Endothelial cell of umbilical vein (primary cell): ENCODE data around the gene PTER. TPM values are rescaled to one million over a fixed set of nuclear protein-coding genes. Genes with fewer than 3 reads are reported as not detected.

Experiments used
- BruUV-seq: library from RNA; stranded (reverse); fragments of 400-500 nt; replicated peaks from 2 replicates; lab custom pipeline; 2021; lab: Mats Ljungman, UMichigan
- CTCF ChIA-PET: fragments of 300-600, 350-600 bp; sonication (Branson Sonifier 250); formaldehyde crosslinking; loops from one replicate; lab custom pipeline; 2021; ENCODE audit warnings: antibody characterized with exemption, inconsistent platforms; lab: Charles Lee
- POLR2A ChIA-PET: fragments of 300-600, 350-600 bp; sonication (Branson Sonifier 250); formaldehyde crosslinking; loops from one replicate; lab custom pipeline; 2021; ENCODE audit warnings: antibody characterized with exemption, inconsistent platforms; lab: Charles Lee
- DNase-seq: peaks from one replicate; pipeline ENCODE4 v3.0.0-alpha.2; 2011; ENCODE audit warnings: low read depth, low spot score
- FAIRE-seq: peaks from 2 replicates; lab custom pipeline; 2011; peaks lifted over from hg19 to GRCh38; lab: Jason Lieb, UNC
- H2AFZ ChIP-seq: 2 replicates; pipeline ENCODE4 v1.6.0; 2012; ENCODE audit warnings: low read depth, low read length, control low read depth, inconsistent platforms
- H3K27ac ChIP-seq: 2 replicates; pipeline ENCODE4 v1.5.1; 2011; ENCODE audit warnings: low read depth, mild to moderate bottlenecking, control low read depth, low read length, moderate library complexity; ENCODE audit not compliant: insufficient read depth
- H3K27me3 ChIP-seq, 2 experiments: 2 replicates each; pipeline versions ENCODE4 v1.6.0 to v1.6.1; 2011; ENCODE audit warnings: low read length in 2 of 2, mixed read lengths in 1 of 2; ENCODE audit not compliant: control insufficient read depth in 2 of 2, insufficient read depth in 2 of 2
- H3K36me3 ChIP-seq, 2 experiments: 2 replicates in 1 of 2; 3 replicates in 1 of 2; pipeline ENCODE4 v1.5.1; 2011; ENCODE audit warnings: low read length in 2 of 2, mild to moderate bottlenecking in 1 of 2, moderate library complexity in 1 of 2; ENCODE audit not compliant: control insufficient read depth in 2 of 2, insufficient read depth in 2 of 2; ENCODE audit errors: extremely low read depth in 1 of 2
- H3K4me1 ChIP-seq: 3 replicates; pipeline ENCODE4 v1.5.1; 2011; ENCODE audit warnings: mild to moderate bottlenecking, low read length; ENCODE audit not compliant: control insufficient read depth, insufficient read depth; ENCODE audit errors: extremely low read depth
- H3K4me2 ChIP-seq: 2 replicates; pipeline ENCODE4 v1.6.1; 2011; ENCODE audit warnings: low read length, control low read depth, mixed read lengths; ENCODE audit not compliant: insufficient read depth
- H3K4me3 ChIP-seq, 3 experiments: fragments of 200-600 bp in 1 of 3; sonication (generic), shearing (Covaris generic) in 1 of 3; replicated peaks in 1 of 3; 2 replicates each; pipeline ENCODE4 v1.5.1; 2011 to 2016; ENCODE audit warnings: control low read depth in 3 of 3, low read length in 3 of 3, mild to moderate bottlenecking in 2 of 3, inconsistent platforms in 1 of 3, low read depth in 1 of 3, moderate library complexity in 1 of 3; ENCODE audit not compliant: insufficient read depth in 1 of 3
- H3K79me2 ChIP-seq: 2 replicates; pipeline ENCODE4 v1.6.0; 2012; ENCODE audit warnings: low read length, inconsistent platforms; ENCODE audit not compliant: control insufficient read depth, insufficient read depth
- H3K9ac ChIP-seq: replicated peaks from 2 replicates; pipeline ENCODE3; 2011; ENCODE audit warnings: low read length, control low read depth; ENCODE audit not compliant: insufficient read depth; ENCODE audit errors: extremely low read depth
- H3K9me1 ChIP-seq: replicated peaks from 3 replicates; pipeline ENCODE4 v1.6.0; 2011; ENCODE audit warnings: mild to moderate bottlenecking, low read length; ENCODE audit not compliant: control insufficient read depth, insufficient read depth; ENCODE audit errors: extremely low read depth
- H3K9me3 ChIP-seq: replicated peaks from 2 replicates; pipeline ENCODE4 v1.5.1; 2012; ENCODE audit warnings: low read length, inconsistent platforms; ENCODE audit not compliant: control insufficient read depth, insufficient read depth
- H4K20me1 ChIP-seq: replicated peaks from 2 replicates; pipeline ENCODE3; 2011; ENCODE audit warnings: mild to moderate bottlenecking, low read length; ENCODE audit not compliant: control insufficient read depth, insufficient read depth; ENCODE audit errors: extremely low read depth
- EZH2 ChIP-seq: IDR thresholded peaks from 2 replicates; pipeline ENCODE4 v1.6.1; 2012; ENCODE audit warnings: borderline replicate concordance, low read depth, mild to moderate bottlenecking, moderate library complexity, low read length, inconsistent platforms; ENCODE audit not compliant: severe bottlenecking
- FOS ChIP-seq: IDR thresholded peaks from 2 replicates; pipeline ENCODE4 v1.6.1; 2011; ENCODE audit warnings: mild to moderate bottlenecking, low read length, moderate library complexity, borderline replicate concordance; ENCODE audit not compliant: insufficient read depth
- GATA2 ChIP-seq: IDR thresholded peaks from 2 replicates; pipeline ENCODE4 v1.7.0; 2011; ENCODE audit warnings: low read depth, mild to moderate bottlenecking, moderate library complexity, mixed read lengths, low read length; ENCODE audit not compliant: insufficient read length, insufficient read depth
- JUN ChIP-seq: IDR thresholded peaks from 2 replicates; pipeline ENCODE4 v1.6.1; 2011; ENCODE audit warnings: borderline replicate concordance, low read depth; ENCODE audit not compliant: insufficient read length, insufficient read depth
- MYC ChIP-seq: IDR thresholded peaks from one replicate; pipeline ENCODE4 v1.6.1; 2011; ENCODE audit warnings: mild to moderate bottlenecking, low read depth, low read length
- POLR2A ChIP-seq: IDR thresholded peaks from 2 replicates; pipeline ENCODE4 v1.6.1; 2012; ENCODE audit warnings: low read depth, mild to moderate bottlenecking, control low read depth, low read length
- POLR2AphosphoS5 ChIP-seq: IDR thresholded peaks from 2 replicates; pipeline ENCODE4 v1.6.1; 2012; ENCODE audit warnings: low read depth, mild to moderate bottlenecking, control low read depth, low read length, moderate library complexity; ENCODE audit not compliant: insufficient read depth
- dilution Hi-C: fragments of 300-500 bp; cut with MboI; formaldehyde crosslinking; loops from one replicate; pipeline ENCODE4 v1.15.0; 2019; ENCODE audit warnings: low sequenced_read_pairs; ENCODE audit not compliant: extremely low pct_ligation_motif_present
- intact Hi-C: fragments of 100-400 bp; cut with micrococcal nuclease; formaldehyde crosslinking; loops from one replicate; pipeline ENCODE4 v1.10.0; 2022
- polyA plus RNA-seq, 4 experiments: library from polyadenylated mRNA; depleted of rRNA in 3 of 4; stranded (reverse) in 3 of 4; unstranded in 1 of 4; fragments of >200 nt; gene quantifications; 2 replicates each; pipeline versions ENCODE4 v1.2.1 to v1.2.3, GENCODE V29; 2011 to 2012; ENCODE audit warnings: missing spikeins in 1 of 4
- total RNA-seq: library from RNA; stranded (reverse); gene quantifications from 2 replicates; pipeline ENCODE4 v1.2.3, GENCODE V29; 2021
- TF ChIP-seq, protein P1 (sequence below), 2 donors: IDR thresholded peaks; 1 replicate in 1 of 2; 2 replicates in 1 of 2; pipeline ENCODE4 v1.5.1; 2011; ENCODE audit warnings: low read length in 2 of 2, mild to moderate bottlenecking in 2 of 2, moderate library complexity in 2 of 2, control low read depth in 1 of 2, inconsistent platforms in 1 of 2, low read depth in 1 of 2; ENCODE audit not compliant: insufficient read depth in 1 of 2; ENCODE audit errors: extremely low read depth in 1 of 2
- TF ChIP-seq, protein P2 (sequence below): IDR thresholded peaks from 2 replicates; pipeline ENCODE4 v1.6.1; 2011; ENCODE audit not compliant: insufficient read depth, insufficient read length

PTER gene
- total and polyA plus RNA-seq, 2 donors (not counting 3 experiments of a cell fraction or from before 2014, with no cell fraction given): 1.6 to 4.6 TPM

DNA sequence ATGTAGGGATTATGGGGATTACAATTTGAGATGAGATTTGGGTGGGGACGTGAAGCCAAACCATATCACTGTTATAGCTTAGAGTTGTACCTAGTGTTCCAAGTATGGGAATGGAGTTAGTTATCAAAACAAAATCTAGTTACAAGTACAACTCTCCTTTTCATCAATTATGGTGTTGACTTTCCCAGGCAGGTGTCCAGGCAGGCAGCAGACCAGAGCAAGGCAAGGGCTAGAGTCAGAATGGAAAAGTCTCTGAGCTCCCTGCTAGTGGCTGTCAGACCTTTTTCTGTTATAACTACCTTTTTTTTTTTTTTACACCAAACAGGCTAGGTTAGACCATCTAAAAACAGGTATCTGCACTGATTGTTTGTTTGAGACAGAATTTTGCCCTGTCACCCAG lies 29.2 kb downstream of the PTER start:
- no peaks in the 10 kb centered on the region for H3K9me3 ChIP-seq
- no TSS peak for BruUV-seq
- POLR2A ChIA-PET: interaction anchor here (0.6 kb wide), 1 partner anchor 346 kb away, joined by 4 read pairs; no protein-coding TSS in a partner anchor
- H3K4me1 ChIP-seq: peaks cover 3% of the 10 kb centered on the region
- H3K9me1 ChIP-seq: no peaks in the 10 kb centered on the region
- no peaks in the 10 kb centered on the region for H3K36me3 ChIP-seq
- FAIRE-seq (no peak), DNase-seq (no peak)
- no peaks in the 10 kb centered on the region for H4K20me1 ChIP-seq
- dilution Hi-C loops (no loop called here), intact Hi-C loops (no loop called here)
- no peak overlapping the region for H3K4me2 ChIP-seq
- TF ChIP-seq JUN: no peak
- TF ChIP-seq MYC: no peak
- TF ChIP-seq, protein P1, sequence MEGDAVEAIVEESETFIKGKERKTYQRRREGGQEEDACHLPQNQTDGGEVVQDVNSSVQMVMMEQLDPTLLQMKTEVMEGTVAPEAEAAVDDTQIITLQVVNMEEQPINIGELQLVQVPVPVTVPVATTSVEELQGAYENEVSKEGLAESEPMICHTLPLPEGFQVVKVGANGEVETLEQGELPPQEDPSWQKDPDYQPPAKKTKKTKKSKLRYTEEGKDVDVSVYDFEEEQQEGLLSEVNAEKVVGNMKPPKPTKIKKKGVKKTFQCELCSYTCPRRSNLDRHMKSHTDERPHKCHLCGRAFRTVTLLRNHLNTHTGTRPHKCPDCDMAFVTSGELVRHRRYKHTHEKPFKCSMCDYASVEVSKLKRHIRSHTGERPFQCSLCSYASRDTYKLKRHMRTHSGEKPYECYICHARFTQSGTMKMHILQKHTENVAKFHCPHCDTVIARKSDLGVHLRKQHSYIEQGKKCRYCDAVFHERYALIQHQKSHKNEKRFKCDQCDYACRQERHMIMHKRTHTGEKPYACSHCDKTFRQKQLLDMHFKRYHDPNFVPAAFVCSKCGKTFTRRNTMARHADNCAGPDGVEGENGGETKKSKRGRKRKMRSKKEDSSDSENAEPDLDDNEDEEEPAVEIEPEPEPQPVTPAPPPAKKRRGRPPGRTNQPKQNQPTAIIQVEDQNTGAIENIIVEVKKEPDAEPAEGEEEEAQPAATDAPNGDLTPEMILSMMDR (IDR thresholded peaks at IDR 0.05; ENCODE audit: extremely low read depth in 1 of 2, insufficient read depth in 1 of 2, low read depth in 1 of 2, low read length in 2 of 2): no peak
- TF ChIP-seq EZH2: no peak
- no peak for TF ChIP-seq POLR2AphosphoS5
- TF ChIP-seq GATA2: no peak
- no peak for TF ChIP-seq POLR2A
- TF ChIP-seq FOS: no peak
- TF ChIP-seq, protein P2, sequence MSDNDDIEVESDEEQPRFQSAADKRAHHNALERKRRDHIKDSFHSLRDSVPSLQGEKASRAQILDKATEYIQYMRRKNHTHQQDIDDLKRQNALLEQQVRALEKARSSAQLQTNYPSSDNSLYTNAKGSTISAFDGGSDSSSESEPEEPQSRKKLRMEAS: no peak
- no peak overlapping the region for H3K27ac ChIP-seq
- no peak overlapping the region for H3K9ac ChIP-seq
- no peak overlapping the region for H2AFZ ChIP-seq
- H3K27me3 ChIP-seq: no peaks in the 10 kb centered on the region
- H3K79me2 ChIP-seq: no peaks in the 10 kb centered on the region
- H3K4me3 ChIP-seq: no peak overlapping the region
- CTCF ChIA-PET: no interaction called here
